Measurements from ENCODE around the gene DSG3.

DSG3 gene

GRCh38 chr18:31436825-31437224 lies 10.7 kb upstream of the DSG3 start:
- no peak for DNase-seq

- no peak for DNase-seq
Measured at GRCh38 chr18:31438402-31438801, 9.1 kb upstream of the DSG3 start.

- DNase-seq: no peak
Measured at GRCh38 chr18:31439807-31440325, 7.7 kb upstream of the DSG3 start.

GRCh38 chr18:31440787-31441186 lies 6.8 kb upstream of the DSG3 start:
- no peak for DNase-seq

GRCh38 chr18:31441493-31441892 lies 6.0 kb upstream of the DSG3 start:
- no peak for DNase-seq

- no peak for DNase-seq
Measured at GRCh38 chr18:31444142-31444541, 3.4 kb upstream of the DSG3 start.

GRCh38 chr18:31445908-31446307 lies 1.6 kb upstream of the DSG3 start:
- DNase-seq: no peak

GRCh38 chr18:31446854-31447253 lies 687 bp upstream of the DSG3 start:
- DNase-seq: no peak

GRCh38 chr18:31450409-31450808 lies 2.9 kb downstream of the DSG3 start:
- no peak for DNase-seq

GRCh38 chr18:31451625-31452024 lies 4.1 kb downstream of the DSG3 start:
- no peak for DNase-seq

GRCh38 chr18:31454066-31454708 lies 6.6 kb downstream of the DSG3 start:
- no peak for DNase-seq

- DNase-seq: no peak
Measured at GRCh38 chr18:31469629-31470028, 22.1 kb downstream of the DSG3 start.

- DNase-seq: no peak
Measured at GRCh38 chr18:31478688-31479087, 31.1 kb downstream of the DSG3 start.

- no peak for DNase-seq
Measured at GRCh38 chr18:31482051-31482450, 34.5 kb downstream of the DSG3 start.

GRCh38 chr18:31483396-31483795 lies 35.9 kb downstream of the DSG3 start:
- DNase-seq: no peak

- DNase-seq: no peak
Measured at GRCh38 chr18:31484461-31484860, 36.9 kb downstream of the DSG3 start.

GRCh38 chr18:31486165-31486564 lies 38.6 kb downstream of the DSG3 start:
- DNase-seq: no peak

- DNase-seq: no peak
Measured at GRCh38 chr18:31487246-31488015, 39.9 kb downstream of the DSG3 start.

- no peak for DNase-seq
Measured at GRCh38 chr18:31489311-31489710, 41.8 kb downstream of the DSG3 start.

- DNase-seq: no peak
Measured at GRCh38 chr18:31490387-31490786, 42.8 kb downstream of the DSG3 start.

- DNase-seq: no peak
Measured at GRCh38 chr18:31490833-31491232, 43.3 kb downstream of the DSG3 start.

- no peak for DNase-seq
Measured at GRCh38 chr18:31491586-31491985, 44.0 kb downstream of the DSG3 start.

GRCh38 chr18:31492671-31493070 lies 45.1 kb downstream of the DSG3 start:
- no peak for DNase-seq

GRCh38 chr18:31493171-31493570 lies 45.6 kb downstream of the DSG3 start:
- DNase-seq: no peak

GRCh38 chr18:31493941-31494340 lies 46.4 kb downstream of the DSG3 start:
- DNase-seq: no peak

All from activated CD8-positive, alpha-beta memory T cell treated with anti-CD3 and anti-CD28 coated beads for 24 hours (primary cell).